ENCODE measurements around the gene ALDH3B2. TPM values are rescaled to one million over a fixed set of nuclear protein-coding genes. Genes with fewer than 3 reads are reported as not detected.
"Not testable (repeated sequence)": the region's sequence is repeated elsewhere in the genome, so short reads cannot be mapped to it uniquely, and the experiment has no call there.

The ALDH3B2 gene
- total and polyA plus RNA-seq, 2 donors (not counting 1 experiment from before 2014, with no cell fraction given), result 0.09 TPM; not detected in 1

- H3K4me3 Mint-ChIP-seq, result no peak overlapping the region
- Histone ChIP-seq H3K36me3 (replicated peaks in 1 of 2; ENCODE audit: control extremely low read depth in 1 of 2, control insufficient read depth in 1 of 2, extremely low read depth in 1 of 2, insufficient read depth in 2 of 2, low read length in 1 of 2) (no peaks in the 10 kb centered on the region), H3K79me2 (ENCODE audit: control insufficient read depth, insufficient read depth, low read length) (no peaks in the 10 kb centered on the region), H3K27ac (ENCODE audit: low read length in 2 of 2) (no peak overlapping the region), H3K4me3 (ENCODE audit: control extremely low read depth in 1 of 5, extremely low read depth in 1 of 5, insufficient read depth in 1 of 5, low read depth in 2 of 5, low read length in 4 of 5) (no peak overlapping the region), H4K20me1 (ENCODE audit: control insufficient read depth, insufficient read depth, low read length, poor library complexity, severe bottlenecking) (no peaks in the 10 kb centered on the region), H3K9me3 (ENCODE audit: control extremely low read depth in 1 of 3, control insufficient read depth in 2 of 3, insufficient read depth in 1 of 3, low read length in 2 of 3) (no peaks in the 10 kb centered on the region), H3K4me1 (ENCODE audit: control insufficient read depth in 2 of 2, insufficient read depth in 2 of 2, low read length in 2 of 2) (no peaks in the 10 kb centered on the region), H3K9ac (ENCODE audit: low read length) (no peak overlapping the region), H2AFZ (ENCODE audit: insufficient read depth, low read depth, low read length, poor library complexity, severe bottlenecking) (no peak overlapping the region), H3K27me3 (replicated peaks in 1 of 4; ENCODE audit: control extremely low read depth in 1 of 4, control insufficient read depth in 3 of 4, insufficient read depth in 4 of 4, low read length in 3 of 4) (peaks cover 0 to 7% (median 2%) of the 10 kb centered on the region in 4 experiments), H3K4me2 (replicated peaks; ENCODE audit: low read depth, low read length, poor library complexity, severe bottlenecking) (no peak overlapping the region)
- no peaks in the 10 kb centered on the region for H3K9me3 Mint-ChIP-seq (ENCODE audit: insufficient read depth)
- peaks cover 32% of the 10 kb centered on the region for H3K27me3 Mint-ChIP-seq
- TF ChIP-seq EZH2 (IDR thresholded peaks at IDR 0.05; ENCODE audit: borderline replicate concordance, insufficient read depth, low read depth, low read length, poor library complexity, severe bottlenecking), result no peak
- TF ChIP-seq CTCF (IDR thresholded peaks at IDR 0.05), result no peak
- no peak for ATAC-seq (ENCODE audit: low read depth)
- no peak for DNase-seq
- no peak overlapping the region for H3K27ac Mint-ChIP-seq
- peaks cover 2% of the 10 kb centered on the region for H3K4me1 Mint-ChIP-seq
- WGBS (ENCODE audit: insufficient coverage), result 95% methylated on average over 2 of the region's 4 CpGs
- ChIA-PET CTCF (interaction anchor here (0.7 kb wide), 1 partner anchor 12 kb away, joined by 4 read pairs; no protein-coding TSS in a partner anchor), POLR2A (no interaction called here)
- intact Hi-C loops (cut with micrococcal nuclease), result no loop called here
These were observed 14.8 kb upstream of the ALDH3B2 start for GRCh38 chr11:67689178-67689577.

GRCh38 chr11:67687986-67688385 is 13.6 kb upstream of the ALDH3B2 start:
- intact Hi-C loops (cut with micrococcal nuclease), result no loop called here
- H3K4me1 ChIP-seq (ENCODE audit: control insufficient read depth in 2 of 2, insufficient read depth in 2 of 2, low read length in 2 of 2), result no peaks in the 10 kb centered on the region
- H3K9ac ChIP-seq (ENCODE audit: low read length), result no peak overlapping the region
- no peak overlapping the region for H3K4me3 ChIP-seq (ENCODE audit: control extremely low read depth in 1 of 5, extremely low read depth in 1 of 5, insufficient read depth in 1 of 5, low read depth in 2 of 5, low read length in 4 of 5)
- no peak overlapping the region for H2AFZ ChIP-seq (ENCODE audit: insufficient read depth, low read depth, low read length, poor library complexity, severe bottlenecking)
- Mint-ChIP-seq H3K27ac (no peak overlapping the region), H3K27me3 (peaks cover 32% of the 10 kb centered on the region), H3K9me3 (ENCODE audit: insufficient read depth) (no peaks in the 10 kb centered on the region), H3K4me1 (peaks cover 2% of the 10 kb centered on the region), H3K4me3 (no peak overlapping the region)
- H3K27me3 ChIP-seq (replicated peaks in 1 of 4; ENCODE audit: control extremely low read depth in 1 of 4, control insufficient read depth in 3 of 4, insufficient read depth in 4 of 4, low read length in 3 of 4), result peaks cover 0 to 7% (median 2%) of the 10 kb centered on the region in 4 experiments
- no peaks in the 10 kb centered on the region for H4K20me1 ChIP-seq (ENCODE audit: control insufficient read depth, insufficient read depth, low read length, poor library complexity, severe bottlenecking)
- DNase-seq, result no peak
- no peak for ATAC-seq (ENCODE audit: low read depth)
- H3K9me3 ChIP-seq (ENCODE audit: control extremely low read depth in 1 of 3, control insufficient read depth in 2 of 3, insufficient read depth in 1 of 3, low read length in 2 of 3), result no peaks in the 10 kb centered on the region
- no peak overlapping the region for H3K27ac ChIP-seq (ENCODE audit: low read length in 2 of 2)
- WGBS (ENCODE audit: insufficient coverage), result 86% methylated on average over 1 of the region's 2 CpGs
- ChIA-PET POLR2A (interaction anchor here (0.7 kb wide), 1 partner anchor 315 kb away, joined by 8 read pairs; no protein-coding TSS in a partner anchor), CTCF (no interaction called here)
- no peaks in the 10 kb centered on the region for H3K36me3 ChIP-seq (replicated peaks in 1 of 2; ENCODE audit: control extremely low read depth in 1 of 2, control insufficient read depth in 1 of 2, extremely low read depth in 1 of 2, insufficient read depth in 2 of 2, low read length in 1 of 2)
- TF ChIP-seq CTCF (IDR thresholded peaks at IDR 0.05) (no peak), EZH2 (IDR thresholded peaks at IDR 0.05; ENCODE audit: borderline replicate concordance, insufficient read depth, low read depth, low read length, poor library complexity, severe bottlenecking) (no peak)
- no peak overlapping the region for H3K4me2 ChIP-seq (replicated peaks; ENCODE audit: low read depth, low read length, poor library complexity, severe bottlenecking)
- H3K79me2 ChIP-seq (ENCODE audit: control insufficient read depth, insufficient read depth, low read length), result no peaks in the 10 kb centered on the region

- H3K79me2 ChIP-seq (ENCODE audit: control insufficient read depth, insufficient read depth, low read length); H3K4me2 ChIP-seq (replicated peaks; ENCODE audit: low read depth, low read length, poor library complexity, severe bottlenecking); H3K9ac ChIP-seq (ENCODE audit: low read length); intact Hi-C loops (cut with micrococcal nuclease); H3K4me3 ChIP-seq (ENCODE audit: control extremely low read depth in 1 of 5, extremely low read depth in 1 of 5, insufficient read depth in 1 of 5, low read depth in 2 of 5, low read length in 4 of 5); H2AFZ ChIP-seq (ENCODE audit: insufficient read depth, low read depth, low read length, poor library complexity, severe bottlenecking); H3K4me1 ChIP-seq (ENCODE audit: control insufficient read depth in 2 of 2, insufficient read depth in 2 of 2, low read length in 2 of 2); H3K27ac Mint-ChIP-seq; H3K36me3 ChIP-seq (replicated peaks in 1 of 2; ENCODE audit: control extremely low read depth in 1 of 2, control insufficient read depth in 1 of 2, extremely low read depth in 1 of 2, insufficient read depth in 2 of 2, low read length in 1 of 2); H4K20me1 ChIP-seq (ENCODE audit: control insufficient read depth, insufficient read depth, low read length, poor library complexity, severe bottlenecking); DNase-seq; ATAC-seq (ENCODE audit: low read depth); H3K4me3 Mint-ChIP-seq; H3K9me3 ChIP-seq (ENCODE audit: control extremely low read depth in 1 of 3, control insufficient read depth in 2 of 3, insufficient read depth in 1 of 3, low read length in 2 of 3); H3K9me3 Mint-ChIP-seq (ENCODE audit: insufficient read depth); POLR2A ChIA-PET; H3K27ac ChIP-seq (ENCODE audit: low read length in 2 of 2); H3K27me3 ChIP-seq (replicated peaks in 1 of 4; ENCODE audit: control extremely low read depth in 1 of 4, control insufficient read depth in 3 of 4, insufficient read depth in 4 of 4, low read length in 3 of 4); H3K4me1 Mint-ChIP-seq: not testable (repeated sequence)
- 96% methylated on average over 3 of the region's 8 CpGs for WGBS (ENCODE audit: insufficient coverage)
- peaks cover 27% of the 10 kb centered on the region for H3K27me3 Mint-ChIP-seq
- CTCF ChIA-PET, result interaction anchor here (1.5 kb wide), 1 partner anchor 43 kb away, joined by 3 read pairs; no protein-coding TSS in a partner anchor
These were observed 11.4 kb upstream of the ALDH3B2 start for GRCh38 chr11:67685641-67686332.
